HCT116 (cell line): ENCODE results near the gene MNX1. TPM values are rescaled to one million over a fixed set of nuclear protein-coding genes. Genes with fewer than 3 reads are reported as not detected.

Experiments
- ATAC-seq: fragments of 200-7000 bp; cut with Tn5 transposase; 2 replicates; pipeline ENCODE4 v1.9.1; 2020; ENCODE audit warnings: mild to moderate bottlenecking, moderate library complexity
- BruUV-seq: library from RNA; stranded (reverse); fragments of 400-500 nt; replicated peaks from 2 replicates; lab custom pipeline; 2021; lab: Mats Ljungman, UMichigan
- CTCF ChIA-PET: fragments of 300-600 bp; sonication (Branson Sonifier 250); formaldehyde crosslinking; loops from one replicate; lab custom pipeline; 2021; ENCODE audit warnings: antibody characterized with exemption; lab: Charles Lee
- POLR2A ChIA-PET: fragments of 300-600, 350-600 bp; sonication (Branson Sonifier 250); formaldehyde crosslinking; loops from one replicate; lab custom pipeline; 2021; ENCODE audit warnings: antibody characterized with exemption; lab: Charles Lee
- RAD21 ChIA-PET, 2 experiments: fragments of 300-600 bp; sonication (Branson Sonifier 250); formaldehyde crosslinking; loops; one replicate each; lab custom pipeline; 2023; ENCODE audit warnings: low total read pairs in 2 of 2; ENCODE audit not compliant: uncharacterized antibody in 2 of 2, unreplicated experiment in 2 of 2, low non-redundant PET in 1 of 2; lab: Charles Lee
- DNase-seq: peaks from one replicate; pipeline ENCODE4 v3.0.0-alpha.2; 2010; ENCODE audit warnings: low read depth, low spot score
- H2AFZ ChIP-seq: fragments of 200-600 bp; shearing (Covaris generic), sonication (generic); 2 replicates; pipeline ENCODE4 v1.6.1; 2017; ENCODE audit warnings: low read depth, mixed run types, mixed read lengths, antibody characterized with exemption, low read length; ENCODE audit not compliant: poor library complexity, severe bottlenecking
- H3K27ac ChIP-seq: 2 replicates; pipeline ENCODE4 v1.5.1; 2012; ENCODE audit warnings: low read depth, low read length
- H3K27me3 ChIP-seq: fragments of 200-600 bp; sonication (generic); 2 replicates; pipeline ENCODE4 v1.6.1; 2016; ENCODE audit warnings: mixed run types, low read length, mixed read lengths; ENCODE audit not compliant: insufficient read depth
- H3K36me3 ChIP-seq, 2 experiments: fragments of 200-500 bp in 1 of 2; fragments of 200-600 bp in 1 of 2; sonication (Bioruptor generic) in 1 of 2; sonication (generic) in 1 of 2; 2 replicates each; pipeline versions ENCODE4 v1.5.1 to v1.6.1; 2014 to 2016; ENCODE audit warnings: low read length in 2 of 2, inconsistent platforms in 1 of 2, mixed read lengths in 1 of 2, mixed run types in 1 of 2; ENCODE audit not compliant: insufficient read depth in 2 of 2, control insufficient read depth in 1 of 2
- H3K4me1 ChIP-seq, 2 experiments: fragments of 200-600 bp in 1 of 2; sonication (generic) in 1 of 2; 2 replicates each; pipeline versions ENCODE4 v1.5.1 to v1.6.1; 2012 to 2017; ENCODE audit warnings: low read length in 2 of 2, inconsistent platforms in 1 of 2, mild to moderate bottlenecking in 1 of 2, mixed read lengths in 1 of 2, mixed run types in 1 of 2, moderate library complexity in 1 of 2; ENCODE audit not compliant: insufficient read depth in 2 of 2, control insufficient read depth in 1 of 2
- H3K4me2 ChIP-seq: fragments of 200-600 bp; sonication (generic); 2 replicates; pipeline ENCODE4 v1.6.1; 2017; ENCODE audit warnings: mixed run types, low read length, mixed read lengths
- H3K4me3 ChIP-seq, 2 experiments: fragments of 200-600 bp in 1 of 2; sonication (generic) in 1 of 2; replicated peaks in 1 of 2; 2 replicates each; pipeline ENCODE4 v1.5.1; 2011 to 2016; ENCODE audit warnings: low read length in 2 of 2, control low read depth in 1 of 2, low read depth in 1 of 2, mild to moderate bottlenecking in 1 of 2, mixed read lengths in 1 of 2, mixed run types in 1 of 2
- H3K79me2 ChIP-seq: fragments of 200-600 bp; sonication (generic); 2 replicates; pipeline ENCODE4 v1.6.1; 2017; ENCODE audit warnings: mild to moderate bottlenecking, mixed run types, low read length, moderate library complexity, mixed read lengths; ENCODE audit not compliant: insufficient read depth
- H3K9ac ChIP-seq: fragments of 200-600 bp; sonication (generic); 2 replicates; pipeline ENCODE4 v1.6.1; 2016; ENCODE audit warnings: low read length, mixed read lengths
- H3K9me2 ChIP-seq: fragments of 200-600 bp; sonication (generic), shearing (Covaris generic); 2 replicates; pipeline ENCODE4 v1.6.1; 2017; ENCODE audit warnings: mixed run types, mild to moderate bottlenecking, moderate library complexity; ENCODE audit not compliant: insufficient read depth
- H3K9me3 ChIP-seq, 2 experiments: fragments of 200-500 bp in 1 of 2; fragments of 200-600 bp in 1 of 2; sonication (Bioruptor generic) in 1 of 2; sonication (generic) in 1 of 2; 2 replicates each; pipeline ENCODE4 v1.6.1; 2014 to 2017; ENCODE audit warnings: low read length in 2 of 2, mixed read lengths in 2 of 2, inconsistent platforms in 1 of 2, low read depth in 1 of 2, mild to moderate bottlenecking in 1 of 2, mixed run types in 1 of 2, moderate library complexity in 1 of 2; ENCODE audit not compliant: control insufficient read depth in 1 of 2, insufficient read depth in 1 of 2
- H4K20me1 ChIP-seq: fragments of 200-600 bp; sonication (generic), shearing (Covaris generic); 2 replicates; pipeline ENCODE4 v1.6.1; 2017; ENCODE audit warnings: mixed run types, mild to moderate bottlenecking, moderate library complexity; ENCODE audit not compliant: insufficient read depth
- ELF1 ChIP-seq: IDR thresholded peaks from 2 replicates; pipeline ENCODE4 v1.6.1; 2012; ENCODE audit warnings: low read depth, borderline replicate concordance
- intact Hi-C: fragments of 100-400 bp; cut with micrococcal nuclease; formaldehyde crosslinking; loops from 2 replicates; pipeline ENCODE4 v1.10.0; 2022
- total RNA-seq: library from RNA; stranded (reverse); gene quantifications from one replicate; pipeline ENCODE4 v1.2.1, GENCODE V29; 2021; ENCODE audit not compliant: unreplicated experiment

The MNX1 gene
- total RNA-seq, 1 experiment from 2014 or later, result 7.7 TPM

DNA sequence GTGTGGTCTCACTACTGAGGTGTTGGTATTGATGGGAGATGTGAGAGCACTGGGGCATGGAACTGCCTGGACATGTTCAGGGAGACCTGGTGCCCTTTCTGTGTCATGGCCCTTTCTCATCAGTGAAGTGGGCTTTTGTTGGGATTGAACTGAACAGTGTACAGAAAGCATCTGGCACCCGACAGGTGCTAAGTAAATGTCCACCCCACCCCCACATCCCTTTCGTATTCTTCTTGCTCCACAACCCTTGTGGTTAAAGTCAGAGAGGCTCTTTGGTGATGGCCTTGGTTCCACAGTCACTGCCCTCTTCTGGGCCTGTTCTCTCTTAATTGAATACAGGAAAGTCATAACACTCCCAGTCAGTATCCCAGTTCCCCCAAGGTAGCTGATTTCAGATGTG is 55.5 kb downstream of the MNX1 start:
- intact Hi-C loops, result no loop called here
- peaks cover 36% of the 10 kb centered on the region for H4K20me1 ChIP-seq

More for the DNA sequence above, 55.5 kb downstream of the MNX1 start:
- ATAC-seq (no peak), DNase-seq (no peak)
- Histone ChIP-seq H3K4me3 (no peak overlapping the region), H2AFZ (no peak overlapping the region), H3K4me2 (no peak overlapping the region), H3K36me3 (peaks cover 58 to 65% of the 10 kb centered on the region in 2 experiments), H3K9me2 (no peaks in the 10 kb centered on the region), H3K27ac (no peak overlapping the region), H3K79me2 (peaks cover 95% of the 10 kb centered on the region), H3K27me3 (no peaks in the 10 kb centered on the region), H3K9ac (no peak overlapping the region), H3K4me1 (peaks cover 6 to 31% of the 10 kb centered on the region in 2 experiments), H3K9me3 (no peaks in the 10 kb centered on the region)
- ChIA-PET CTCF (no interaction called here), RAD21 (no interaction called here), POLR2A (no interaction called here)
- no TSS peak for BruUV-seq
- no peak for TF ChIP-seq ELF1
- TF ChIP-seq, all 23 proteins: peak for 0

Other genes with a start within 250 kb of the MNX1 start
- gene LMBR1, start 117.5 kb downstream of the MNX1 start, total RNA-seq, result 84.0 TPM
- gene NOM1, start 61.0 kb downstream of the MNX1 start, total RNA-seq, result 35.4 TPM
- 68.3 TPM for gene UBE3C, start 128.3 kb upstream of the MNX1 start, total RNA-seq